ENCODE measurements around the gene SLC45A2.

Gene SLC45A2

DNA sequence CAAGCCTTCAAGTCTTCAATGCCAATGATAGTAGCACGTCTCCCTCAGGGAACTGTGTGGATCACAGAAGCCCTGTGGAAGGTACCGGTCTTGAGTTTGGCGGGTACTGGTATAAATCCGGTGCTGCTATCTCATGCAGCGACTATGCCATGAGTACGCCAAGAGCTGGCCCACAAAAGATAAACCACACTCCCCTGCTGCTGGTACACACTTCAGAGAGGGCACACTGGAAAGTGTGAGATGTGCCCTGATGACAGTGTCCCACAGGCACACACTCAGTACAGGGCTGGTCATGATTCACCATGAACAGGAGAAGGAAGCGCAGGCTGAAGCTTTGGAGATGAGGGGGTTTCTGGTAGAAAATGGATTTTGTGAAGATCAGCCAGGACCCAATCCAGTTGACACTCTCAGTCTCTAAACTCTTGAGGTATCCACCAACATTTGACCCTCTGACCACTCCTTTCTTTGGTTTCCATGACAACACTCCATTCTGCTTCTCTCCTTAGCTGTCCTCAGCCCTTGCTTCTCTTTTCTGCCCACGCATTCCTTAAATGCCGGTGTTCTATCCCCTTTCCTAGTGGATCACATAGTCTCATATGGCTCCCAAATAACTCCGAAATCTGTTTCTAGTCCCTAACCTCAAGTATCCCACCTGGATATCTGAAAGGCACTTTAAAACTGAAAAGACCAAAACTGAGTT, 18.3 kb upstream of the SLC45A2 start:
- Histone ChIP-seq H3K79me2 (ENCODE audit: insufficient read depth, low read length) (no peaks in the 10 kb centered on the region), H2AFZ (ENCODE audit: low read length) (no peak overlapping the region), H3K9ac (ENCODE audit: low read length) (no peak overlapping the region), H3K27ac (ENCODE audit: low read depth, low read length, poor library complexity, severe bottlenecking) (no peak overlapping the region), H3K9me2 (ENCODE audit: low read depth, low read length) (no peaks in the 10 kb centered on the region), H3K27me3 (ENCODE audit: insufficient read depth, low read length) (no peaks in the 10 kb centered on the region), H3K9me3 (ENCODE audit: low read length) (no peaks in the 10 kb centered on the region), H3K36me3 (ENCODE audit: insufficient read depth, low read length) (no peaks in the 10 kb centered on the region), H3K4me1 (ENCODE audit: insufficient read depth, low read length, severe bottlenecking) (peaks cover 9% of the 10 kb centered on the region), H3K4me2 (ENCODE audit: low read length) (no peak overlapping the region), H3F3A (ENCODE audit: insufficient read depth, low read length) (no peaks in the 10 kb centered on the region), H4K20me1 (ENCODE audit: insufficient read depth, low read length) (no peaks in the 10 kb centered on the region), H3K4me3 (ENCODE audit: low read depth, low read length, poor library complexity, severe bottlenecking) (no peak overlapping the region)
- TF ChIP-seq, protein P1, sequence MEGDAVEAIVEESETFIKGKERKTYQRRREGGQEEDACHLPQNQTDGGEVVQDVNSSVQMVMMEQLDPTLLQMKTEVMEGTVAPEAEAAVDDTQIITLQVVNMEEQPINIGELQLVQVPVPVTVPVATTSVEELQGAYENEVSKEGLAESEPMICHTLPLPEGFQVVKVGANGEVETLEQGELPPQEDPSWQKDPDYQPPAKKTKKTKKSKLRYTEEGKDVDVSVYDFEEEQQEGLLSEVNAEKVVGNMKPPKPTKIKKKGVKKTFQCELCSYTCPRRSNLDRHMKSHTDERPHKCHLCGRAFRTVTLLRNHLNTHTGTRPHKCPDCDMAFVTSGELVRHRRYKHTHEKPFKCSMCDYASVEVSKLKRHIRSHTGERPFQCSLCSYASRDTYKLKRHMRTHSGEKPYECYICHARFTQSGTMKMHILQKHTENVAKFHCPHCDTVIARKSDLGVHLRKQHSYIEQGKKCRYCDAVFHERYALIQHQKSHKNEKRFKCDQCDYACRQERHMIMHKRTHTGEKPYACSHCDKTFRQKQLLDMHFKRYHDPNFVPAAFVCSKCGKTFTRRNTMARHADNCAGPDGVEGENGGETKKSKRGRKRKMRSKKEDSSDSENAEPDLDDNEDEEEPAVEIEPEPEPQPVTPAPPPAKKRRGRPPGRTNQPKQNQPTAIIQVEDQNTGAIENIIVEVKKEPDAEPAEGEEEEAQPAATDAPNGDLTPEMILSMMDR (IDR thresholded peaks at IDR 0.05; ENCODE audit: low read length) = no peak

DNA sequence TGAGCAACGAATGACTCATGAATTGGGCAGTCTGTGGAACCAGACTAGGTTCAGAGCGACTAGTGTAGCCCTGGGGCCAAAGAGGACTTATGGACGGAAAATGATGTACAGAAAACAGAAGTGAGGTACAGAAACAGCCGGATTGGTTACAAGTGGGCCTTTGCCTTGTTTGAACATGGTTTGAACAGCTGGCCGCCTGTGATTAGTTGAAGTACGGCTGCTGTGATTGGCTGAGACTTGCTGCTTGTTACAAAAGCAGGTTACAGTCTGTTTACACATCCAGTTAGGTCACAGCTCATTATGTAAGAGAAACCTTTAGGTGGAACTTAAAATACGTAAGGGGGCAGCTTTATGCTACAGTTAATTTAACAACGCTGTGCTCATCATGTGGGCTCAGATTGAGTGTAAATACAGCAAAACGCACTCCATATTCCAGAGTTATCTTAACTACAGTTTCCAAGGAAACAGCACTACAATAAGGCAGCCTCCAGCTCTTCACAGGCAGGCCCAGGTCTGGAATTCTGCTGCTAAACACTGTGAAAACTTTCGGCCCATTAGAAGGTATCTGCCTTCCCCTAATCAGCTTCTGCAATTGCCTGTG, 16.8 kb upstream of the SLC45A2 start:
- H2AFZ ChIP-seq (ENCODE audit: low read length) = no peak overlapping the region
- H3K9me3 ChIP-seq (ENCODE audit: low read length) = no peaks in the 10 kb centered on the region
- H3K4me3 ChIP-seq (ENCODE audit: low read depth, low read length, poor library complexity, severe bottlenecking) = no peak overlapping the region
- TF ChIP-seq, protein P1 (IDR thresholded peaks at IDR 0.05; ENCODE audit: low read length) = no peak
- no peak for TF ChIP-seq EZH2 (IDR thresholded peaks at IDR 0.05; ENCODE audit: borderline replicate concordance, low read length)
- no peaks in the 10 kb centered on the region for H3K79me2 ChIP-seq (ENCODE audit: insufficient read depth, low read length)
- H4K20me1 ChIP-seq (ENCODE audit: insufficient read depth, low read length) = no peaks in the 10 kb centered on the region
- no peaks in the 10 kb centered on the region for H3F3A ChIP-seq (ENCODE audit: insufficient read depth, low read length)
- H3K27ac ChIP-seq (ENCODE audit: low read depth, low read length, poor library complexity, severe bottlenecking) = no peak overlapping the region
- H3K4me2 ChIP-seq (ENCODE audit: low read length) = no peak overlapping the region
- H3K4me1 ChIP-seq (ENCODE audit: insufficient read depth, low read length, severe bottlenecking) = no peaks in the 10 kb centered on the region
- H3K36me3 ChIP-seq (ENCODE audit: insufficient read depth, low read length) = no peaks in the 10 kb centered on the region
- H3K9ac ChIP-seq (ENCODE audit: low read length) = no peak overlapping the region
- H3K27me3 ChIP-seq (ENCODE audit: insufficient read depth, low read length) = no peaks in the 10 kb centered on the region
- H3K9me2 ChIP-seq (ENCODE audit: low read depth, low read length) = no peaks in the 10 kb centered on the region

GRCh38 chr5:33999978-34000377, 15.5 kb upstream of the SLC45A2 start:
- no peaks in the 10 kb centered on the region for H3K9me2 ChIP-seq (ENCODE audit: low read depth, low read length)
- H4K20me1 ChIP-seq (ENCODE audit: insufficient read depth, low read length) = no peaks in the 10 kb centered on the region
- no peaks in the 10 kb centered on the region for H3K4me1 ChIP-seq (ENCODE audit: insufficient read depth, low read length, severe bottlenecking)
- H3K9me3 ChIP-seq (ENCODE audit: low read length) = no peaks in the 10 kb centered on the region
- H3K36me3 ChIP-seq (ENCODE audit: insufficient read depth, low read length) = no peaks in the 10 kb centered on the region
- H3K79me2 ChIP-seq (ENCODE audit: insufficient read depth, low read length) = no peaks in the 10 kb centered on the region
- no peaks in the 10 kb centered on the region for H3F3A ChIP-seq (ENCODE audit: insufficient read depth, low read length)
- no peak overlapping the region for H3K27ac ChIP-seq (ENCODE audit: low read depth, low read length, poor library complexity, severe bottlenecking)
- H3K4me2 ChIP-seq (ENCODE audit: low read length) = no peak overlapping the region
- H3K27me3 ChIP-seq (ENCODE audit: insufficient read depth, low read length) = no peaks in the 10 kb centered on the region
- H3K4me3 ChIP-seq (ENCODE audit: low read depth, low read length, poor library complexity, severe bottlenecking) = no peak overlapping the region
- H2AFZ ChIP-seq (ENCODE audit: low read length) = no peak overlapping the region
- no peak overlapping the region for H3K9ac ChIP-seq (ENCODE audit: low read length)
- TF ChIP-seq, protein P1 (IDR thresholded peaks at IDR 0.05; ENCODE audit: low read length) = no peak
- TF ChIP-seq EZH2 (IDR thresholded peaks at IDR 0.05; ENCODE audit: borderline replicate concordance, low read length) = no peak

Measured in OCI-LY1 (cell line).